Neuron (in vitro differentiated cells): ENCODE results near the gene CDHR2.

Source experiments
- H2AFZ ChIP-seq: one replicate; pipeline ENCODE4 v1.6.1; 2013; ENCODE audit warnings: low read depth, mild to moderate bottlenecking, inconsistent platforms, low read length, moderate library complexity
- H3K27me3 ChIP-seq: one replicate; pipeline ENCODE4 v1.6.1; 2013; ENCODE audit warnings: low read length; ENCODE audit not compliant: insufficient read depth
- H3K36me3 ChIP-seq: one replicate; pipeline ENCODE4 v1.6.1; 2013; ENCODE audit warnings: low read length; ENCODE audit not compliant: insufficient read depth
- H3K4me1 ChIP-seq: one replicate; pipeline ENCODE4 v1.6.1; 2013; ENCODE audit warnings: low read length; ENCODE audit not compliant: insufficient read depth
- H3K4me3 ChIP-seq: 2 replicates; pipeline ENCODE4 v1.5.1; 2013; ENCODE audit warnings: mild to moderate bottlenecking, low read length, moderate library complexity
- H3K9me3 ChIP-seq: one replicate; pipeline ENCODE4 v1.6.1; 2013; ENCODE audit warnings: low read length

The CDHR2 gene

GRCh38 chr5:176553260-176554085, 4.3 kb downstream of the CDHR2 start:
- H2AFZ ChIP-seq, result no peak overlapping the region
- H3K4me3 ChIP-seq, result no peak overlapping the region
- H3K27me3 ChIP-seq, result peaks cover 13% of the 10 kb centered on the region
- peaks cover 6% of the 10 kb centered on the region for H3K4me1 ChIP-seq
- H3K9me3 ChIP-seq, result no peaks in the 10 kb centered on the region
- no peaks in the 10 kb centered on the region for H3K36me3 ChIP-seq

GRCh38 chr5:176557846-176558245, 8.7 kb downstream of the CDHR2 start:
- Histone ChIP-seq H3K36me3 (no peaks in the 10 kb centered on the region), H3K4me3 (no peak overlapping the region), H2AFZ (no peak overlapping the region), H3K9me3 (no peaks in the 10 kb centered on the region), H3K27me3 (no peaks in the 10 kb centered on the region), H3K4me1 (peaks cover 6% of the 10 kb centered on the region)

- Histone ChIP-seq H2AFZ (no peak overlapping the region), H3K36me3 (no peaks in the 10 kb centered on the region), H3K9me3 (no peaks in the 10 kb centered on the region), H3K27me3 (no peaks in the 10 kb centered on the region), H3K4me1 (no peaks in the 10 kb centered on the region), H3K4me3 (no peak overlapping the region)
Observed at GRCh38 chr5:176559683-176560082, 10.5 kb downstream of the CDHR2 start.

- Histone ChIP-seq H3K4me3 (no peak overlapping the region), H2AFZ (no peak overlapping the region), H3K36me3 (no peaks in the 10 kb centered on the region), H3K4me1 (no peaks in the 10 kb centered on the region), H3K9me3 (no peaks in the 10 kb centered on the region), H3K27me3 (no peaks in the 10 kb centered on the region)
Observed at GRCh38 chr5:176560364-176560763, 11.2 kb downstream of the CDHR2 start.

GRCh38 chr5:176561259-176561658, 12.1 kb downstream of the CDHR2 start:
- H3K9me3 ChIP-seq, result no peaks in the 10 kb centered on the region
- no peaks in the 10 kb centered on the region for H3K4me1 ChIP-seq
- no peak overlapping the region for H3K4me3 ChIP-seq
- H3K36me3 ChIP-seq, result no peaks in the 10 kb centered on the region
- no peak overlapping the region for H2AFZ ChIP-seq
- H3K27me3 ChIP-seq, result no peaks in the 10 kb centered on the region

- peaks cover 3% of the 10 kb centered on the region for H3K9me3 ChIP-seq
- H2AFZ ChIP-seq, result no peak overlapping the region
- no peaks in the 10 kb centered on the region for H3K4me1 ChIP-seq
- no peak overlapping the region for H3K4me3 ChIP-seq
- H3K27me3 ChIP-seq, result no peaks in the 10 kb centered on the region
- H3K36me3 ChIP-seq, result no peaks in the 10 kb centered on the region
Observed at GRCh38 chr5:176562189-176562588, 13.0 kb downstream of the CDHR2 start.

GRCh38 chr5:176564002-176564401, 14.9 kb downstream of the CDHR2 start:
- peaks cover 3% of the 10 kb centered on the region for H3K9me3 ChIP-seq
- no peak overlapping the region for H3K4me3 ChIP-seq
- H3K27me3 ChIP-seq, result no peaks in the 10 kb centered on the region
- no peaks in the 10 kb centered on the region for H3K4me1 ChIP-seq
- no peaks in the 10 kb centered on the region for H3K36me3 ChIP-seq
- H2AFZ ChIP-seq, result no peak overlapping the region

- Histone ChIP-seq H3K27me3 (no peaks in the 10 kb centered on the region), H2AFZ (no peak overlapping the region), H3K9me3 (peaks cover 3% of the 10 kb centered on the region), H3K4me3 (no peak overlapping the region), H3K36me3 (no peaks in the 10 kb centered on the region), H3K4me1 (no peaks in the 10 kb centered on the region)
Observed at GRCh38 chr5:176565760-176566288, 16.7 kb downstream of the CDHR2 start.

- Histone ChIP-seq H3K4me3 (no peak overlapping the region), H3K4me1 (no peaks in the 10 kb centered on the region), H3K27me3 (peaks cover 3% of the 10 kb centered on the region), H2AFZ (no peak overlapping the region), H3K9me3 (peaks cover 3% of the 10 kb centered on the region), H3K36me3 (no peaks in the 10 kb centered on the region)
Observed at GRCh38 chr5:176568657-176569056, 19.5 kb downstream of the CDHR2 start.

- no peak overlapping the region for H2AFZ ChIP-seq
- peaks cover 3% of the 10 kb centered on the region for H3K9me3 ChIP-seq
- peaks cover 3% of the 10 kb centered on the region for H3K27me3 ChIP-seq
- H3K4me3 ChIP-seq, result no peak overlapping the region
- no peaks in the 10 kb centered on the region for H3K36me3 ChIP-seq
- no peaks in the 10 kb centered on the region for H3K4me1 ChIP-seq
Observed at GRCh38 chr5:176570044-176570443, 20.9 kb downstream of the CDHR2 start.

GRCh38 chr5:176573564-176574296, 24.6 kb downstream of the CDHR2 start:
- no peaks in the 10 kb centered on the region for H3K9me3 ChIP-seq
- H3K4me3 ChIP-seq, result no peak overlapping the region
- H2AFZ ChIP-seq, result no peak overlapping the region
- peaks cover 2% of the 10 kb centered on the region for H3K4me1 ChIP-seq
- H3K36me3 ChIP-seq, result no peaks in the 10 kb centered on the region
- H3K27me3 ChIP-seq, result peaks cover 3% of the 10 kb centered on the region

GRCh38 chr5:176574297-176574591, 25.1 kb downstream of the CDHR2 start:
- Histone ChIP-seq H3K4me3 (no peak overlapping the region), H3K36me3 (no peaks in the 10 kb centered on the region), H3K4me1 (peaks cover 2% of the 10 kb centered on the region), H3K9me3 (no peaks in the 10 kb centered on the region), H2AFZ (no peak overlapping the region), H3K27me3 (peaks cover 3% of the 10 kb centered on the region)

- Histone ChIP-seq H3K27me3 (peaks cover 3% of the 10 kb centered on the region), H3K9me3 (no peaks in the 10 kb centered on the region), H3K4me3 (no peak overlapping the region), H3K36me3 (no peaks in the 10 kb centered on the region), H2AFZ (no peak overlapping the region), H3K4me1 (peaks cover 2% of the 10 kb centered on the region)
Observed at GRCh38 chr5:176575066-176575465, 25.9 kb downstream of the CDHR2 start.
